Smooth muscle cell (in vitro differentiated cells): ENCODE data around the gene XPO5. TPM values are rescaled to one million over a fixed set of nuclear protein-coding genes. Genes with fewer than 3 reads are reported as not detected.

Experiments used
- DNase-seq: peaks from one replicate; lab custom pipeline; 2025; ENCODE audit not compliant: unreplicated experiment; lab: John Stamatoyannopoulos, UW
- H2AFZ ChIP-seq: fragments of 200-600 bp; sonication (generic); 2 replicates; pipeline ENCODE4 v1.6.0; 2016; ENCODE audit warnings: antibody characterized with exemption, low read depth, mild to moderate bottlenecking
- H3F3A ChIP-seq: fragments of 200-600 bp; sonication (generic); 2 replicates; pipeline ENCODE4 v1.6.0; 2017; ENCODE audit warnings: antibody characterized with exemption, low read depth
- H3K27ac ChIP-seq: fragments of 200-600 bp; sonication (generic); 2 replicates; pipeline ENCODE4 v1.5.1; 2016; ENCODE audit warnings: low read depth, mild to moderate bottlenecking
- H3K27me3 ChIP-seq: fragments of 200-600 bp; sonication (generic); 2 replicates; pipeline ENCODE4 v1.6.1; 2016; ENCODE audit warnings: low read depth, mild to moderate bottlenecking
- H3K36me3 ChIP-seq: fragments of 200-600 bp; sonication (generic); 2 replicates; pipeline ENCODE4 v1.5.1; 2016; ENCODE audit warnings: low read depth
- H3K4me1 ChIP-seq: fragments of 200-600 bp; sonication (generic); 2 replicates; pipeline ENCODE4 v1.5.1; 2016; ENCODE audit warnings: low read depth
- H3K4me2 ChIP-seq: fragments of 200-600 bp; sonication (generic); 2 replicates; pipeline ENCODE4 v1.6.0; 2016; ENCODE audit warnings: mild to moderate bottlenecking
- H3K4me3 ChIP-seq: fragments of 200-600 bp; sonication (generic); 2 replicates; pipeline ENCODE4 v1.5.1; 2016; ENCODE audit warnings: mild to moderate bottlenecking
- H3K79me2 ChIP-seq: fragments of 200-600 bp; sonication (generic); 2 replicates; pipeline ENCODE4 v1.6.0; 2016; ENCODE audit warnings: low read depth, mild to moderate bottlenecking
- H3K9ac ChIP-seq: fragments of 200-600 bp; sonication (generic); 2 replicates; pipeline ENCODE4 v1.6.0; 2016; ENCODE audit warnings: low read depth
- H3K9me3 ChIP-seq: fragments of 200-600 bp; sonication (generic); replicated peaks from 2 replicates; pipeline ENCODE4 v1.5.1; 2016; ENCODE audit warnings: low read depth
- H4K20me1 ChIP-seq: fragments of 200-600 bp; sonication (generic); 2 replicates; pipeline ENCODE4 v1.6.0; 2016; ENCODE audit warnings: low read depth
- CTCF ChIP-seq: fragments of 200-600 bp; sonication (generic); IDR thresholded peaks from 2 replicates; pipeline ENCODE4 v1.5.1; 2017; ENCODE audit warnings: borderline replicate concordance, mild to moderate bottlenecking, antibody characterized with exemption; ENCODE audit not compliant: insufficient read depth, poor library complexity, severe bottlenecking
- WGBS: methylation state at CpG from one replicate; pipeline ENCODE4 v1.1.7; 2016; ENCODE audit warnings: low lambda C conversion rate; 5-methylcytosine and 5-hydroxymethylcytosine counted together
- polyA plus RNA-seq: library from polyadenylated mRNA; unstranded; fragments of >200 nt; fragmentation: Nextera tagmentation; extraction: Ambion mirVana; gene quantifications from 2 replicates; pipeline ENCODE4 v1.2.1, GENCODE V29; 2016
- total RNA-seq: library from RNA; depleted of rRNA; stranded (reverse); fragments of >200 nt; gene quantifications from 2 replicates; pipeline ENCODE4 v1.2.3, GENCODE V29; 2014

XPO5 gene
- total and polyA plus RNA-seq, 2 experiments from 2014 or later: 11.7 to 31.9 TPM

DNA sequence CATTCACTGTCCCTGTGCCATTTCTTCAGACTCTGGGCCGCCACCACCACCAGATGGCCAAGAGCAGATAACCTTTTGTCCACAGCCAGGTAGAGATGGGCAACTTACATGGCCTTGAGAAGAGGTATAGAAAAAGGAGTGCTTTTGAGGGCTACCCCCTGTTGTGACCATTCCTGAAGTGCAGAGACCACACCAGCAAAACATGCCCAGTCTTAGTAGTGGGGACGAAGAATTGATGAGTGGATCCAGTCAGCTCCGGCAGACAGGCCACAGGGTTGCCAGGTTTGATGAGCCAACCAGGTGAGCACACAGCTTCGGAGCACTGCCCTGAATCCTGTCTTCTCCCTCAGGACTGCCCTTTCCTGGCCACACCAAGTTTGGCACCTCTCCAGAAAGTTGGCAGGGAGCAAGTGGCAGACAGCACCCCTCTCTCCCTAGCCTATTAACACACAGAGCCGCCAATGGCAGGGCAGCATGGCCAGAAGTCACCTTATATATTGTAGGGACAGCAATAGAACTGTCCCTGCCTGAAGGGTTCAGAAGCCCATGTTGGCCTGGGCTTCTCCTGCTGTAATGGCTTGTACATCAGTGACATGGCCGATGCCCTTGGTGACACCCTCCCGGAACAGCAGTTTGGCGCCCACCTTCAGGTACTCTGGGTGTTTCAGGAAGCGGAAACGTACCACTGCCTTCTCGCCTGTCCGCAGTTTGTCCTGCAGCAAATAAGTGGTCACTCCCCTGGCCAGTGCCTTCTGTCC lies 45.4 kb upstream of the XPO5 start:
- Histone ChIP-seq H3K4me2 (no peak overlapping the region), H3K79me2 (peaks cover 2% of the 10 kb centered on the region), H3K36me3 (peaks cover 4% of the 10 kb centered on the region), H3K4me3 (no peak overlapping the region), H3K9ac (no peak overlapping the region), H2AFZ (no peak overlapping the region), H3K27ac (no peak overlapping the region), H4K20me1 (no peaks in the 10 kb centered on the region), H3K9me3 (no peaks in the 10 kb centered on the region), H3K27me3 (no peaks in the 10 kb centered on the region), H3K4me1 (no peaks in the 10 kb centered on the region), H3F3A (peaks cover 15% of the 10 kb centered on the region)
- DNase-seq: no peak
- TF ChIP-seq CTCF: no peak
- 98% methylated on average over 12 of the region's 12 CpGs for WGBS

- no peaks in the 10 kb centered on the region for H3K9me3 ChIP-seq
- WGBS: 99% methylated on average over 9 of the region's 9 CpGs
Observed at GRCh38 chr6:43616725-43617472, 41.1 kb upstream of the XPO5 start.

DNA sequence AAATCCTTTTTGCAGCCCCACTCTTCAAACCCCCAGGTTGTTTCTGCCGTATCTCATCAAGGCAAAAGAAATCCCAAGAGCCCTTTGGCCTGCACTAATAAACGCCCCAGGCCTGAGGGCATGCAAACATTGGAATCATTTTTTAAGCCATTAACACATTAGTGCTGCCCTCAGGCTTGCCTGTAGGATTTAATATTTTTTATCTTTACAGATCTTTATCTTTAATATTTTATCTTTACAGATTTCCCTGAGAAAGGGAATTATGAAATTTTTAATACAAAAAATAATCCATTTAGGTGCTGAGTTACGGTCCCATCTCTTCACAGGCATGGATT lies 38.5 kb upstream of the XPO5 start:
- no peak for TF ChIP-seq CTCF
- Histone ChIP-seq H4K20me1 (no peaks in the 10 kb centered on the region), H3K27ac (no peak overlapping the region), H3K79me2 (no peaks in the 10 kb centered on the region), H3K36me3 (peaks cover 12% of the 10 kb centered on the region), H3K4me1 (no peaks in the 10 kb centered on the region), H3K27me3 (no peaks in the 10 kb centered on the region), H3K4me2 (no peak overlapping the region), H3K9me3 (no peaks in the 10 kb centered on the region), H3F3A (peaks cover under 1% of the 10 kb centered on the region), H3K9ac (no peak overlapping the region), H3K4me3 (no peak overlapping the region), H2AFZ (no peak overlapping the region)
- no peak for DNase-seq
- 92% methylated on average over 3 of the region's 3 CpGs for WGBS

More at GRCh38 chr6:43616725-43617472, 41.1 kb upstream of the XPO5 start:
- peaks cover 16% of the 10 kb centered on the region for H3K36me3 ChIP-seq
- TF ChIP-seq CTCF: no peak
- no peak overlapping the region for H3K9ac ChIP-seq
- H3F3A ChIP-seq: peaks cover 15% of the 10 kb centered on the region
- no peaks in the 10 kb centered on the region for H4K20me1 ChIP-seq
- H2AFZ ChIP-seq: no peak overlapping the region
- no peak overlapping the region for H3K4me2 ChIP-seq
- DNase-seq: no peak
- no peak overlapping the region for H3K27ac ChIP-seq
- H3K79me2 ChIP-seq: no peaks in the 10 kb centered on the region
- no peak overlapping the region for H3K4me3 ChIP-seq
- no peaks in the 10 kb centered on the region for H3K27me3 ChIP-seq
- no peaks in the 10 kb centered on the region for H3K4me1 ChIP-seq
